Measurements from ENCODE around the gene IGF2R. TPM values are rescaled to one million over a fixed set of nuclear protein-coding genes. Genes with fewer than 3 reads are reported as not detected.
"Not testable (repeated sequence)": the region's sequence is repeated elsewhere in the genome, so short reads cannot be mapped to it uniquely, and the experiment has no call there.

Gene IGF2R
- total and polyA plus RNA-seq, 2 donors (not counting 1 experiment from before 2014, with no cell fraction given) = 9.5 to 53.3 TPM

GRCh38 chr6:160124007-160124406 is 155.1 kb downstream of the IGF2R start:
- Histone ChIP-seq H3K27me3 (replicated peaks in 1 of 4; ENCODE audit: control extremely low read depth in 1 of 4, control insufficient read depth in 3 of 4, insufficient read depth in 4 of 4, low read length in 3 of 4) (no peaks in the 10 kb centered on the region), H3K9ac (ENCODE audit: low read length) (no peak overlapping the region), H3K36me3 (replicated peaks in 1 of 2; ENCODE audit: control extremely low read depth in 1 of 2, control insufficient read depth in 1 of 2, extremely low read depth in 1 of 2, insufficient read depth in 2 of 2, low read length in 1 of 2) (no peaks in the 10 kb centered on the region), H3K4me3 (ENCODE audit: control extremely low read depth in 1 of 5, extremely low read depth in 1 of 5, insufficient read depth in 1 of 5, low read depth in 2 of 5, low read length in 4 of 5) (no peak overlapping the region), H2AFZ (ENCODE audit: insufficient read depth, low read depth, low read length, poor library complexity, severe bottlenecking) (no peak overlapping the region), H4K20me1 (ENCODE audit: control insufficient read depth, insufficient read depth, low read length, poor library complexity, severe bottlenecking) (no peaks in the 10 kb centered on the region), H3K79me2 (ENCODE audit: control insufficient read depth, insufficient read depth, low read length) (no peaks in the 10 kb centered on the region), H3K27ac (ENCODE audit: low read length in 2 of 2) (no peak overlapping the region), H3K4me2 (replicated peaks; ENCODE audit: low read depth, low read length, poor library complexity, severe bottlenecking) (no peak overlapping the region), H3K9me3 (ENCODE audit: control extremely low read depth in 1 of 3, control insufficient read depth in 2 of 3, insufficient read depth in 1 of 3, low read length in 2 of 3) (no peaks in the 10 kb centered on the region), H3K4me1 (ENCODE audit: control insufficient read depth in 2 of 2, insufficient read depth in 2 of 2, low read length in 2 of 2) (no peaks in the 10 kb centered on the region)
- no CpG with 5 or more reads among the region's 2 CpGs for WGBS (ENCODE audit: insufficient coverage)
- H3K27ac Mint-ChIP-seq = no peak overlapping the region
- intact Hi-C loops (cut with micrococcal nuclease) = no loop called here
- ChIA-PET POLR2A (no interaction called here), CTCF (no interaction called here)
- DNase-seq = no peak
- no peaks in the 10 kb centered on the region for H3K9me3 Mint-ChIP-seq (ENCODE audit: insufficient read depth)
- no peak for ATAC-seq (ENCODE audit: low read depth)
- H3K4me3 Mint-ChIP-seq = no peak overlapping the region
- H3K27me3 Mint-ChIP-seq = peaks cover 4% of the 10 kb centered on the region
- no peaks in the 10 kb centered on the region for H3K4me1 Mint-ChIP-seq
- TF ChIP-seq, protein P1, sequence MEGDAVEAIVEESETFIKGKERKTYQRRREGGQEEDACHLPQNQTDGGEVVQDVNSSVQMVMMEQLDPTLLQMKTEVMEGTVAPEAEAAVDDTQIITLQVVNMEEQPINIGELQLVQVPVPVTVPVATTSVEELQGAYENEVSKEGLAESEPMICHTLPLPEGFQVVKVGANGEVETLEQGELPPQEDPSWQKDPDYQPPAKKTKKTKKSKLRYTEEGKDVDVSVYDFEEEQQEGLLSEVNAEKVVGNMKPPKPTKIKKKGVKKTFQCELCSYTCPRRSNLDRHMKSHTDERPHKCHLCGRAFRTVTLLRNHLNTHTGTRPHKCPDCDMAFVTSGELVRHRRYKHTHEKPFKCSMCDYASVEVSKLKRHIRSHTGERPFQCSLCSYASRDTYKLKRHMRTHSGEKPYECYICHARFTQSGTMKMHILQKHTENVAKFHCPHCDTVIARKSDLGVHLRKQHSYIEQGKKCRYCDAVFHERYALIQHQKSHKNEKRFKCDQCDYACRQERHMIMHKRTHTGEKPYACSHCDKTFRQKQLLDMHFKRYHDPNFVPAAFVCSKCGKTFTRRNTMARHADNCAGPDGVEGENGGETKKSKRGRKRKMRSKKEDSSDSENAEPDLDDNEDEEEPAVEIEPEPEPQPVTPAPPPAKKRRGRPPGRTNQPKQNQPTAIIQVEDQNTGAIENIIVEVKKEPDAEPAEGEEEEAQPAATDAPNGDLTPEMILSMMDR (IDR thresholded peaks at IDR 0.05) = no peak
- TF ChIP-seq EZH2 (IDR thresholded peaks at IDR 0.05; ENCODE audit: borderline replicate concordance, insufficient read depth, low read depth, low read length, poor library complexity, severe bottlenecking) = no peak

DNA sequence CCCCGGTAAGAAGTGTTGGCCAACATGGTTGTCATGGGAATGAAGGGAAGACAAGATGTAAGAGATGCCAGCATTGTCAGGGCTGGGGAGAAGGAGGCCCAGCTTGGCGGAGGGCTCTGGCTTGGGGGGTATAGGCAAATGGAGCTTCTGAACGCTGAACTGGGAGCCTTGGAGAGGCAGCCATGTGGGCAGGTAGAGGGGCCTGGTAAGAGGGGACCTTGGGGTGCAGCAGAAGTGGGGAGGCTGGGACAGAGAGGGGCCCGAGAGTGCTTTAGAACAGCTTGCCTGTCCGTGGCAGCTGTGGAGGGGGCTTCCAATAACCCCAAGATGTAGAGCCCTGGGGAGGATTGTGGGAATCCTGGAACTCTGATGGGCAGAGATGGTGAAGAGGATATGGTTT is 155.7 kb downstream of the IGF2R start:
- H3K4me3 Mint-ChIP-seq = no peak overlapping the region
- H3K9me3 ChIP-seq (ENCODE audit: control extremely low read depth in 1 of 3, control insufficient read depth in 2 of 3, insufficient read depth in 1 of 3, low read length in 2 of 3) = no peaks in the 10 kb centered on the region

GRCh38 chr6:160125105-160125504 is 156.2 kb downstream of the IGF2R start:
- H4K20me1 ChIP-seq (ENCODE audit: control insufficient read depth, insufficient read depth, low read length, poor library complexity, severe bottlenecking); H3K4me3 Mint-ChIP-seq; H3K4me3 ChIP-seq (ENCODE audit: control extremely low read depth in 1 of 5, extremely low read depth in 1 of 5, insufficient read depth in 1 of 5, low read depth in 2 of 5, low read length in 4 of 5); intact Hi-C loops (cut with micrococcal nuclease); H2AFZ ChIP-seq (ENCODE audit: insufficient read depth, low read depth, low read length, poor library complexity, severe bottlenecking); H3K27ac Mint-ChIP-seq; H3K4me1 Mint-ChIP-seq; POLR2A ChIA-PET; H3K4me1 ChIP-seq (ENCODE audit: control insufficient read depth in 2 of 2, insufficient read depth in 2 of 2, low read length in 2 of 2); DNase-seq; ATAC-seq (ENCODE audit: low read depth); H3K9me3 ChIP-seq (ENCODE audit: control extremely low read depth in 1 of 3, control insufficient read depth in 2 of 3, insufficient read depth in 1 of 3, low read length in 2 of 3); H3K36me3 ChIP-seq (replicated peaks in 1 of 2; ENCODE audit: control extremely low read depth in 1 of 2, control insufficient read depth in 1 of 2, extremely low read depth in 1 of 2, insufficient read depth in 2 of 2, low read length in 1 of 2); H3K27me3 ChIP-seq (replicated peaks in 1 of 4; ENCODE audit: control extremely low read depth in 1 of 4, control insufficient read depth in 3 of 4, insufficient read depth in 4 of 4, low read length in 3 of 4); H3K9me3 Mint-ChIP-seq (ENCODE audit: insufficient read depth); H3K9ac ChIP-seq (ENCODE audit: low read length); CTCF ChIA-PET; H3K79me2 ChIP-seq (ENCODE audit: control insufficient read depth, insufficient read depth, low read length); H3K4me2 ChIP-seq (replicated peaks; ENCODE audit: low read depth, low read length, poor library complexity, severe bottlenecking); H3K27ac ChIP-seq (ENCODE audit: low read length in 2 of 2); H3K27me3 Mint-ChIP-seq: not testable (repeated sequence)
- WGBS (ENCODE audit: insufficient coverage) = 100% methylated on average over 2 of the region's 5 CpGs

More for the DNA sequence above, 155.7 kb downstream of the IGF2R start:
- Mint-ChIP-seq H3K4me1 (no peaks in the 10 kb centered on the region), H3K9me3 (ENCODE audit: insufficient read depth) (no peaks in the 10 kb centered on the region), H3K27ac (no peak overlapping the region), H3K27me3 (peaks cover 4% of the 10 kb centered on the region)
- intact Hi-C loops (cut with micrococcal nuclease) = no loop called here
- Histone ChIP-seq H3K4me3 (ENCODE audit: control extremely low read depth in 1 of 5, extremely low read depth in 1 of 5, insufficient read depth in 1 of 5, low read depth in 2 of 5, low read length in 4 of 5) (no peak overlapping the region), H2AFZ (ENCODE audit: insufficient read depth, low read depth, low read length, poor library complexity, severe bottlenecking) (no peak overlapping the region), H3K9ac (ENCODE audit: low read length) (no peak overlapping the region), H3K4me2 (replicated peaks; ENCODE audit: low read depth, low read length, poor library complexity, severe bottlenecking) (no peak overlapping the region), H3K36me3 (replicated peaks in 1 of 2; ENCODE audit: control extremely low read depth in 1 of 2, control insufficient read depth in 1 of 2, extremely low read depth in 1 of 2, insufficient read depth in 2 of 2, low read length in 1 of 2) (no peaks in the 10 kb centered on the region), H3K4me1 (ENCODE audit: control insufficient read depth in 2 of 2, insufficient read depth in 2 of 2, low read length in 2 of 2) (no peaks in the 10 kb centered on the region), H3K27me3 (replicated peaks in 1 of 4; ENCODE audit: control extremely low read depth in 1 of 4, control insufficient read depth in 3 of 4, insufficient read depth in 4 of 4, low read length in 3 of 4) (no peaks in the 10 kb centered on the region), H3K79me2 (ENCODE audit: control insufficient read depth, insufficient read depth, low read length) (no peaks in the 10 kb centered on the region), H4K20me1 (ENCODE audit: control insufficient read depth, insufficient read depth, low read length, poor library complexity, severe bottlenecking) (no peaks in the 10 kb centered on the region), H3K27ac (ENCODE audit: low read length in 2 of 2) (no peak overlapping the region)
- no peak for ATAC-seq (ENCODE audit: low read depth)
- TF ChIP-seq EZH2 (IDR thresholded peaks at IDR 0.05; ENCODE audit: borderline replicate concordance, insufficient read depth, low read depth, low read length, poor library complexity, severe bottlenecking) = no peak
- TF ChIP-seq, protein P1 (IDR thresholded peaks at IDR 0.05) = no peak
- ChIA-PET POLR2A (no interaction called here), CTCF (no interaction called here)
- DNase-seq = no peak
- 91% methylated on average over 5 of the region's 5 CpGs for WGBS (ENCODE audit: insufficient coverage)
